ENCODE measurements around the gene NAB2.
"Not testable (repeated sequence)": the region's sequence is repeated elsewhere in the genome, so short reads cannot be mapped to it uniquely, and the experiment has no call there.

The NAB2 gene

GRCh38 chr12:57066245-57066644 lies 22.7 kb upstream of the NAB2 start:
- DNase-seq (ENCODE audit: low spot score), result no peak

GRCh38 chr12:57069523-57069922 lies 19.4 kb upstream of the NAB2 start:
- DNase-seq (ENCODE audit: low spot score), result peak; percentile 91

- no peak for DNase-seq (ENCODE audit: low spot score)
Measured at GRCh38 chr12:57072661-57073060, 16.3 kb upstream of the NAB2 start.

GRCh38 chr12:57073566-57074450 lies 15.1 kb upstream of the NAB2 start:
- not testable (repeated sequence) for DNase-seq (ENCODE audit: low spot score)

GRCh38 chr12:57078519-57079404 lies 10.2 kb upstream of the NAB2 start, which contains the start of gene NEMP1:
Gene NEMP1, minus strand, starts transcription at chr12:57078791. Its CDS starts 46 bp downstream, at chr12:57078745.
- DNase-seq (ENCODE audit: low spot score), result peak; percentile 100

GRCh38 chr12:57079821-57080220 lies 9.1 kb upstream of the NAB2 start:
- DNase-seq (ENCODE audit: low spot score), result no peak

- DNase-seq (ENCODE audit: low spot score), result no peak
Measured at GRCh38 chr12:57080855-57081254, 8.1 kb upstream of the NAB2 start.

- no peak for DNase-seq (ENCODE audit: low spot score)
Measured at GRCh38 chr12:57085999-57086492, 2.9 kb upstream of the NAB2 start.

GRCh38 chr12:57086493-57087009 lies 2.4 kb upstream of the NAB2 start:
- DNase-seq (ENCODE audit: low spot score), result peak; percentile 73

GRCh38 chr12:57087010-57087690 lies 1.8 kb upstream of the NAB2 start:
- peak; percentile 70 for DNase-seq (ENCODE audit: low spot score)

GRCh38 chr12:57087691-57088353 lies 1.1 kb upstream of the NAB2 start:
- peak; percentile 62 for DNase-seq (ENCODE audit: low spot score)

GRCh38 chr12:57089271-57090245 lies 644 bp downstream of the NAB2 start:
- DNase-seq (ENCODE audit: low spot score), result peak; percentile 74

GRCh38 chr12:57090490-57090889 lies 1.6 kb downstream of the NAB2 start:
- DNase-seq (ENCODE audit: low spot score), result no peak

- DNase-seq (ENCODE audit: low spot score), result peak; percentile 86
Measured at GRCh38 chr12:57090924-57091637, 2.2 kb downstream of the NAB2 start.

GRCh38 chr12:57091638-57092528 lies 3.0 kb downstream of the NAB2 start:
- no peak for DNase-seq (ENCODE audit: low spot score)

GRCh38 chr12:57092529-57092862 lies 3.6 kb downstream of the NAB2 start:
- no peak for DNase-seq (ENCODE audit: low spot score)

- no peak for DNase-seq (ENCODE audit: low spot score)
Measured at GRCh38 chr12:57092876-57093414, 4.0 kb downstream of the NAB2 start.

All from Ammon's horn (tissue), 1 donor.